ENCODE measurements around the gene PCED1B.
"Not testable (repeated sequence)": the region's sequence is repeated elsewhere in the genome, so short reads cannot be mapped to it uniquely, and the experiment has no call there.

The PCED1B gene

GRCh38 chr12:47178014-47178413 is 98.6 kb downstream of the PCED1B start:
- peaks cover 10% of the 10 kb centered on the region for H3K36me3 Mint-ChIP-seq (ENCODE audit: insufficient read depth)
- DNase-seq (ENCODE audit: low spot score in 2 of 2) (no peak), ATAC-seq (replicated peaks; ENCODE audit: extremely low read depth, poor library complexity, severe bottlenecking) (peak; percentile 43)
- no peaks in the 10 kb centered on the region for H3K9me3 Mint-ChIP-seq
- peaks cover 48% of the 10 kb centered on the region for H3K4me1 Mint-ChIP-seq
- no peak overlapping the region for H3K27ac Mint-ChIP-seq (ENCODE audit: low read depth)
- H3K27me3 Mint-ChIP-seq: no peaks in the 10 kb centered on the region
- H3K4me3 Mint-ChIP-seq: no peak overlapping the region

- peaks cover 55% of the 10 kb centered on the region for H3K4me1 Mint-ChIP-seq
- ATAC-seq (replicated peaks; ENCODE audit: extremely low read depth, poor library complexity, severe bottlenecking); H3K9me3 Mint-ChIP-seq; H3K27ac Mint-ChIP-seq (ENCODE audit: low read depth); H3K27me3 Mint-ChIP-seq; DNase-seq (ENCODE audit: low spot score in 2 of 2); H3K4me3 Mint-ChIP-seq: not testable (repeated sequence)
- H3K36me3 Mint-ChIP-seq (ENCODE audit: insufficient read depth): peaks cover 13% of the 10 kb centered on the region
Observed at GRCh38 chr12:47182164-47182938, 102.9 kb downstream of the PCED1B start.

DNA sequence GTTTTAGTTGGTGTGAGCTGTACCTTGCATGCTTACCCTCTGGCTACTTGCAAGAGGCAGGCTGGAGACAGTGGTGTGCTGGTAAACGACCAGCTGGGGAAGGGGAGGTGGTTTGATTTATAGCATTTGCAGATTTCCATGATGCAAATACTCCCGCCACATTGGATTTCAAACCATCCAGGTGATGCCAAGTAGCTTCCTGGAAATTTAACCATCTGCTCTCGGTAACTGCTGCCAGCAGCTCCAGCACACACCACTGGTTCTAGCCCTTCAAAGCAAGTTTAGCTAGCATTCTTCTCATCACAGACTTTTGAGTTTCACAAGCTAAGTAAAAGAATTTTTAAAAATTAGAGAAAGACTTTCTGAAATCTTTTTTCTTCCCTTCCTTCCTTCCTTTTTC is 104.8 kb downstream of the PCED1B start:
- Mint-ChIP-seq H3K4me3 (no peak overlapping the region), H3K9me3 (no peaks in the 10 kb centered on the region), H3K27ac (ENCODE audit: low read depth) (peak overlapping the region; percentile 53), H3K36me3 (ENCODE audit: insufficient read depth) (peaks cover 13% of the 10 kb centered on the region), H3K4me1 (peaks cover 57% of the 10 kb centered on the region), H3K27me3 (no peaks in the 10 kb centered on the region)
- DNase-seq (ENCODE audit: low spot score in 2 of 2) (no peak), ATAC-seq (replicated peaks; ENCODE audit: extremely low read depth, poor library complexity, severe bottlenecking) (no peak)

GRCh38 chr12:47184813-47185212 is 105.4 kb downstream of the PCED1B start:
- Mint-ChIP-seq H3K27ac (ENCODE audit: low read depth) (peak overlapping the region; percentile 53), H3K4me1 (peaks cover 57% of the 10 kb centered on the region), H3K9me3 (no peaks in the 10 kb centered on the region), H3K36me3 (ENCODE audit: insufficient read depth) (peaks cover 13% of the 10 kb centered on the region), H3K27me3 (no peaks in the 10 kb centered on the region), H3K4me3 (no peak overlapping the region)
- ATAC-seq (replicated peaks; ENCODE audit: extremely low read depth, poor library complexity, severe bottlenecking): no peak
- no peak for DNase-seq (ENCODE audit: low spot score in 2 of 2)

GRCh38 chr12:47186246-47186645 is 106.8 kb downstream of the PCED1B start:
- Mint-ChIP-seq H3K36me3 (ENCODE audit: insufficient read depth) (peaks cover 11% of the 10 kb centered on the region), H3K4me3 (no peak overlapping the region), H3K9me3 (no peaks in the 10 kb centered on the region), H3K27me3 (no peaks in the 10 kb centered on the region), H3K27ac (ENCODE audit: low read depth) (no peak overlapping the region), H3K4me1 (peaks cover 63% of the 10 kb centered on the region)
- ATAC-seq (replicated peaks; ENCODE audit: extremely low read depth, poor library complexity, severe bottlenecking): no peak
- DNase-seq (ENCODE audit: low spot score in 2 of 2): no peak

GRCh38 chr12:47188576-47189441 is 109.4 kb downstream of the PCED1B start:
- Mint-ChIP-seq H3K27ac (ENCODE audit: low read depth) (no peak overlapping the region), H3K36me3 (ENCODE audit: insufficient read depth) (peaks cover 18% of the 10 kb centered on the region), H3K4me3 (no peak overlapping the region), H3K4me1 (peaks cover 81% of the 10 kb centered on the region), H3K9me3 (no peaks in the 10 kb centered on the region), H3K27me3 (no peaks in the 10 kb centered on the region)
- no peak for DNase-seq (ENCODE audit: low spot score in 2 of 2)
- ATAC-seq (replicated peaks; ENCODE audit: extremely low read depth, poor library complexity, severe bottlenecking): no peak

- Mint-ChIP-seq H3K4me3 (peak overlapping the region; percentile 77), H3K36me3 (ENCODE audit: insufficient read depth) (peaks cover 18% of the 10 kb centered on the region), H3K27ac (ENCODE audit: low read depth) (peak overlapping the region; percentile 97), H3K4me1 (peaks cover 89% of the 10 kb centered on the region), H3K9me3 (no peaks in the 10 kb centered on the region), H3K27me3 (no peaks in the 10 kb centered on the region)
- ATAC-seq (replicated peaks; ENCODE audit: extremely low read depth, poor library complexity, severe bottlenecking) (no peak), DNase-seq (ENCODE audit: low spot score in 2 of 2) (no peak)
Observed at GRCh38 chr12:47189728-47190127, 110.3 kb downstream of the PCED1B start.

GRCh38 chr12:47190271-47190750 is 110.9 kb downstream of the PCED1B start:
- H3K27ac Mint-ChIP-seq (ENCODE audit: low read depth): peak overlapping the region; percentile 97
- peaks cover 83% of the 10 kb centered on the region for H3K4me1 Mint-ChIP-seq
- H3K36me3 Mint-ChIP-seq (ENCODE audit: insufficient read depth): peaks cover 14% of the 10 kb centered on the region
- ATAC-seq (replicated peaks; ENCODE audit: extremely low read depth, poor library complexity, severe bottlenecking) (no peak), DNase-seq (ENCODE audit: low spot score in 2 of 2) (no peak)
- H3K27me3 Mint-ChIP-seq: no peaks in the 10 kb centered on the region
- H3K4me3 Mint-ChIP-seq: peak overlapping the region; percentile 77
- H3K9me3 Mint-ChIP-seq: no peaks in the 10 kb centered on the region

DNA sequence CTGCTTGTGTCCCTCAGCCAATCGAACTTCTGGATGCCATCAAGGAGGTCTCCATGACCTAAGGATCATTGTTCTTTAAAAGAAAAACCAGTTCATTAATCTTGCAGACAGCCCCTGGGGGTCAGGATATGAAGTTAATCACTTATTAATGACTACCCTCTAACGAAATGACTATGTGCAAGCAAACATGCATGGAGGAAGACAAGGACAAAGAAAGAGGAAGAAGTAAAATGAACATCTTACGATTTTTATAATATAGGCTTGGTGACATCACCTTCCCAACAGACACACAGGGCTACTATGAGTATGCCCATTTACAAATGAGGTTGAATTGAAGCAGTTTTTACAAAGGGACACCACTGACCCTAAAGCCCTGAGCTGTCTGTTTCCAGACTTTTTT is 111.5 kb downstream of the PCED1B start:
- Mint-ChIP-seq H3K4me3 (peak overlapping the region; percentile 77), H3K4me1 (peaks cover 81% of the 10 kb centered on the region), H3K27ac (ENCODE audit: low read depth) (peak overlapping the region; percentile 97), H3K36me3 (ENCODE audit: insufficient read depth) (peaks cover 14% of the 10 kb centered on the region), H3K27me3 (no peaks in the 10 kb centered on the region), H3K9me3 (no peaks in the 10 kb centered on the region)
- ATAC-seq (replicated peaks; ENCODE audit: extremely low read depth, poor library complexity, severe bottlenecking) (no peak), DNase-seq (ENCODE audit: low spot score in 2 of 2) (no peak)

DNA sequence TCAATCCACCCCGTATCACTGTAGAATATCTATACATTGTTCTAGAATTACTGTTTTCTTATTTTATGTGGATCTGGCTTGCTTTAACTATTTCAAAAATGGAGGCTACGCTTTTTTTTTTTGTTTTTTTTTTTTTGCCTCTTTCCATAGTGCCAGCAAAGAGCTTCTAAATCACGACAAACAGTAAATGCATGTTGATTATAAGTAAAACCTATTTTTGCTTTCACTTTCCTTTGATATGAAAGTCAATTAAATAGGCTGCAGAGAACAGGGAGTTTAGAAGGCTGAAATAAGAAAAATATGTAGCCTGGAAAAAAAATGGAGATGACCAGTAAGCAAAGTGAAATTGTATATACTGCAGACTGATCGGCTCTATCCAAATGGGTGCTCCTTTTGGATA is 112.6 kb downstream of the PCED1B start:
- Mint-ChIP-seq H3K36me3 (ENCODE audit: insufficient read depth) (peaks cover 13% of the 10 kb centered on the region), H3K4me3 (peak overlapping the region; percentile 77), H3K27me3 (no peaks in the 10 kb centered on the region), H3K27ac (ENCODE audit: low read depth) (peak overlapping the region; percentile 97), H3K9me3 (no peaks in the 10 kb centered on the region), H3K4me1 (peaks cover 72% of the 10 kb centered on the region)
- DNase-seq (ENCODE audit: low spot score in 2 of 2) (no peak), ATAC-seq (replicated peaks; ENCODE audit: extremely low read depth, poor library complexity, severe bottlenecking) (peak; percentile 30)

GRCh38 chr12:47193066-47193465 is 113.6 kb downstream of the PCED1B start:
- Mint-ChIP-seq H3K4me1 (peaks cover 70% of the 10 kb centered on the region), H3K36me3 (ENCODE audit: insufficient read depth) (peaks cover 13% of the 10 kb centered on the region), H3K27me3 (no peaks in the 10 kb centered on the region), H3K9me3 (no peaks in the 10 kb centered on the region), H3K27ac (ENCODE audit: low read depth) (peak overlapping the region; percentile 97), H3K4me3 (peak overlapping the region; percentile 77)
- ATAC-seq (replicated peaks; ENCODE audit: extremely low read depth, poor library complexity, severe bottlenecking) (peak; percentile 70), DNase-seq (ENCODE audit: low spot score in 2 of 2) (no peak)

DNA sequence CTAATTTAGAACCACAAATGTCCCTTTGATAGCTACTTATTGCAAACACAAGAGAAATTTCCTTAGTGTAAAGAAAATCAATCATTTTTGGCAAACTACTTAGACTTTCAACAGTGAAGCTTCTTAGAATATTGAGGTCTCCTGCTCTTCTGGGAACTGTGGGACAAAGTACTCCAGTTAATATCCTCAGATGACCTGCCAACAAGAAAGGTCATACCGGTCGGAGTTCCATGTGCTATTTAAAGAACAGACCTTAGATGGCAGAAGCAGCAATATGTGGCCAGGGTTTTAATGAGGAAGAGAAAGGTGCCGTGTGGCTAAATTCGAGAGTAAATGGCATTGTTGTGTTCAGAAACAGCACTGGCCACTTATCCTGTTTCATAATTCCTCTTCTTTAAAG is 115.1 kb downstream of the PCED1B start:
- peak overlapping the region; percentile 97 for H3K27ac Mint-ChIP-seq (ENCODE audit: low read depth)
- H3K4me3 Mint-ChIP-seq: peak overlapping the region; percentile 77
- no peaks in the 10 kb centered on the region for H3K27me3 Mint-ChIP-seq
- ATAC-seq (replicated peaks; ENCODE audit: extremely low read depth, poor library complexity, severe bottlenecking) (no peak), DNase-seq (ENCODE audit: low spot score in 2 of 2) (no peak)
- H3K4me1 Mint-ChIP-seq: peaks cover 68% of the 10 kb centered on the region
- H3K9me3 Mint-ChIP-seq: no peaks in the 10 kb centered on the region
- H3K36me3 Mint-ChIP-seq (ENCODE audit: insufficient read depth): peaks cover 14% of the 10 kb centered on the region
